HL-60 (cell line): ENCODE results near the gene SYNJ1.

Source experiments
- DNase-seq, 2 experiments: peaks; one replicate each; pipeline ENCODE4 v3.0.0-alpha.2; 2010 to 2020; ENCODE audit warnings: low read depth in 1 of 2, low spot score in 1 of 2
- H3K27ac ChIP-seq: fragments of 250-450 bp; sonication (Bioruptor Pico); replicated peaks from 2 replicates; pipeline ENCODE4 v1.5.1; 2020; ENCODE audit warnings: mild to moderate bottlenecking, moderate library complexity
- H3K27me3 ChIP-seq: fragments of 250-450 bp; sonication (Bioruptor Pico); 2 replicates; pipeline ENCODE4 v1.5.1; 2021; ENCODE audit warnings: mild to moderate bottlenecking, moderate library complexity; ENCODE audit not compliant: insufficient read depth, poor library complexity, severe bottlenecking
- H3K4me3 ChIP-seq: replicated peaks from 2 replicates; pipeline ENCODE4 v1.5.1; 2011; ENCODE audit warnings: mild to moderate bottlenecking, control low read depth, low read length; ENCODE audit not compliant: insufficient read depth
- CTCF ChIP-seq: IDR thresholded peaks from one replicate; pipeline ENCODE4 v1.5.1; 2011; ENCODE audit warnings: low read length, control low read depth, inconsistent platforms; ENCODE audit not compliant: insufficient read depth
- GABPA ChIP-seq: IDR thresholded peaks from 2 replicates; pipeline ENCODE4 v1.6.1; 2012; ENCODE audit warnings: low read depth
- POLR2AphosphoS5 ChIP-seq: IDR thresholded peaks from 2 replicates; pipeline ENCODE4 v1.6.1; 2012; ENCODE audit warnings: low read depth
- SPI1 ChIP-seq: IDR thresholded peaks from 2 replicates; pipeline ENCODE4 v1.6.1; 2012; ENCODE audit warnings: low read depth, mild to moderate bottlenecking, borderline replicate concordance
- TF ChIP-seq, protein P1 (sequence below): IDR thresholded peaks from 2 replicates; pipeline ENCODE4 v1.6.1; 2012; ENCODE audit warnings: low read depth; ENCODE audit not compliant: insufficient replicate concordance

SYNJ1 gene

DNA sequence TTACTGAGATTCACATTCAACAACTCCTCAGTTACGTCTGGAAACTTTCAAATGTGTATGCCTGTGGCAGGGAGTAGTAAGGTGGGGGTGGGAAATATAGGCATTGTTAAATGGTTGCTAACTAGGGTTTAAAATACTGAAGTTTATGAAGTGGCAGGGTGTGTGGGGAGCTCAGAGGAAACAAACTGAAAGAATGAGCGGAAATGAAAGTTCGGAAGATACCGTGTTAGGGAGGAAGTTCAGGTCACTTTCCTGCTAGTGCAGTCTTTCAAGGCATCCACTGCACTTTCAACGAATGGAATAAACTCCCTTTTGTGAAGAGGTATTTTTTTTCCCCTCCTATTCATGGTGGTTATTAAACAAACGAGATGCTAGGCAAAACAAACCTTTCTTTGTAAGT is 19.7 kb downstream of the SYNJ1 start:
- DNase-seq = no peak
- Histone ChIP-seq H3K4me3 (no peak overlapping the region), H3K27me3 (no peaks in the 10 kb centered on the region), H3K27ac (no peak overlapping the region)
- TF ChIP-seq SPI1 (no peak), GABPA (no peak), CTCF (no peak), POLR2AphosphoS5 (no peak)
- TF ChIP-seq, protein P1, sequence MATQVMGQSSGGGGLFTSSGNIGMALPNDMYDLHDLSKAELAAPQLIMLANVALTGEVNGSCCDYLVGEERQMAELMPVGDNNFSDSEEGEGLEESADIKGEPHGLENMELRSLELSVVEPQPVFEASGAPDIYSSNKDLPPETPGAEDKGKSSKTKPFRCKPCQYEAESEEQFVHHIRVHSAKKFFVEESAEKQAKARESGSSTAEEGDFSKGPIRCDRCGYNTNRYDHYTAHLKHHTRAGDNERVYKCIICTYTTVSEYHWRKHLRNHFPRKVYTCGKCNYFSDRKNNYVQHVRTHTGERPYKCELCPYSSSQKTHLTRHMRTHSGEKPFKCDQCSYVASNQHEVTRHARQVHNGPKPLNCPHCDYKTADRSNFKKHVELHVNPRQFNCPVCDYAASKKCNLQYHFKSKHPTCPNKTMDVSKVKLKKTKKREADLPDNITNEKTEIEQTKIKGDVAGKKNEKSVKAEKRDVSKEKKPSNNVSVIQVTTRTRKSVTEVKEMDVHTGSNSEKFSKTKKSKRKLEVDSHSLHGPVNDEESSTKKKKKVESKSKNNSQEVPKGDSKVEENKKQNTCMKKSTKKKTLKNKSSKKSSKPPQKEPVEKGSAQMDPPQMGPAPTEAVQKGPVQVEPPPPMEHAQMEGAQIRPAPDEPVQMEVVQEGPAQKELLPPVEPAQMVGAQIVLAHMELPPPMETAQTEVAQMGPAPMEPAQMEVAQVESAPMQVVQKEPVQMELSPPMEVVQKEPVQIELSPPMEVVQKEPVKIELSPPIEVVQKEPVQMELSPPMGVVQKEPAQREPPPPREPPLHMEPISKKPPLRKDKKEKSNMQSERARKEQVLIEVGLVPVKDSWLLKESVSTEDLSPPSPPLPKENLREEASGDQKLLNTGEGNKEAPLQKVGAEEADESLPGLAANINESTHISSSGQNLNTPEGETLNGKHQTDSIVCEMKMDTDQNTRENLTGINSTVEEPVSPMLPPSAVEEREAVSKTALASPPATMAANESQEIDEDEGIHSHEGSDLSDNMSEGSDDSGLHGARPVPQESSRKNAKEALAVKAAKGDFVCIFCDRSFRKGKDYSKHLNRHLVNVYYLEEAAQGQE = no peak

- Histone ChIP-seq H3K27me3 (no peaks in the 10 kb centered on the region), H3K4me3 (no peak overlapping the region), H3K27ac (no peak overlapping the region)
- DNase-seq = no peak
- TF ChIP-seq POLR2AphosphoS5 = no peak
- TF ChIP-seq, protein P1 = no peak
- TF ChIP-seq SPI1 = no peak
- no peak for TF ChIP-seq GABPA
- no peak for TF ChIP-seq CTCF
Observed at GRCh38 chr21:32705901-32706300, 21.9 kb downstream of the SYNJ1 start.

GRCh38 chr21:32705139-32705538 is 22.7 kb downstream of the SYNJ1 start:
- Histone ChIP-seq H3K4me3 (no peak overlapping the region), H3K27me3 (no peaks in the 10 kb centered on the region), H3K27ac (no peak overlapping the region)
- TF ChIP-seq GABPA = no peak
- no peak for TF ChIP-seq CTCF
- TF ChIP-seq, protein P1 = no peak
- no peak for TF ChIP-seq SPI1
- no peak for TF ChIP-seq POLR2AphosphoS5
- no peak for DNase-seq
